Thyroid gland (tissue), 4 donors: ENCODE results near the gene MAML3.

Source experiments
- POLR2A ChIP-seq, 2 donors: fragments of 450-650 bp; IDR thresholded peaks; one replicate each; pipeline ENCODE4 v1.6.1; 2017; ENCODE audit warnings: antibody characterized with exemption in 2 of 2, mild to moderate bottlenecking in 2 of 2, moderate library complexity in 1 of 2
- TF ChIP-seq, protein P1 (sequence below), 6 experiments: fragments of 200-600 bp in 3 of 6; fragments of 450-650 bp in 3 of 6; sonication (generic) in 3 of 6; IDR thresholded peaks; one replicate each; pipeline ENCODE4 v1.5.1; 2016 to 2019; ENCODE audit warnings: antibody characterized with exemption in 6 of 6, mild to moderate bottlenecking in 2 of 6, inconsistent platforms in 1 of 6, moderate library complexity in 1 of 6

DNA sequence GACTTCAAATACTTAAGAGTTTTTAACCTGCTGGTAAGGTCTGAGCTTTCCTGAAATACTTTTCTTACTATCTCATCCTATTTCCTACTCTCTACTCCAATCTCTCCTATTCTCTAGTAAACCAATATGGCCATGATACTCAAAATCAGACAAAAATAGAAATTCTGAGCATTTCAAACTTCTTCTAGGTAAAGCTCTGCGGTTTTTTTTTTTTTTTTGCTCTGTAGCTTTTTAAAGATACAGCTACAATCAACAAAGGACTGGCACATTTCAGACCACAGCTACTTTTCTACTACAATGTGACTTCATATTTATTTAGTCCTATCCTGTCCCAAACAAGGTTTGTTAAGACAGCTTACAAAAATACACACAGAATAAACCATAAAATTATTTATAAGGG, 31.1 kb downstream of the MAML3 start:
- TF ChIP-seq, protein P1, sequence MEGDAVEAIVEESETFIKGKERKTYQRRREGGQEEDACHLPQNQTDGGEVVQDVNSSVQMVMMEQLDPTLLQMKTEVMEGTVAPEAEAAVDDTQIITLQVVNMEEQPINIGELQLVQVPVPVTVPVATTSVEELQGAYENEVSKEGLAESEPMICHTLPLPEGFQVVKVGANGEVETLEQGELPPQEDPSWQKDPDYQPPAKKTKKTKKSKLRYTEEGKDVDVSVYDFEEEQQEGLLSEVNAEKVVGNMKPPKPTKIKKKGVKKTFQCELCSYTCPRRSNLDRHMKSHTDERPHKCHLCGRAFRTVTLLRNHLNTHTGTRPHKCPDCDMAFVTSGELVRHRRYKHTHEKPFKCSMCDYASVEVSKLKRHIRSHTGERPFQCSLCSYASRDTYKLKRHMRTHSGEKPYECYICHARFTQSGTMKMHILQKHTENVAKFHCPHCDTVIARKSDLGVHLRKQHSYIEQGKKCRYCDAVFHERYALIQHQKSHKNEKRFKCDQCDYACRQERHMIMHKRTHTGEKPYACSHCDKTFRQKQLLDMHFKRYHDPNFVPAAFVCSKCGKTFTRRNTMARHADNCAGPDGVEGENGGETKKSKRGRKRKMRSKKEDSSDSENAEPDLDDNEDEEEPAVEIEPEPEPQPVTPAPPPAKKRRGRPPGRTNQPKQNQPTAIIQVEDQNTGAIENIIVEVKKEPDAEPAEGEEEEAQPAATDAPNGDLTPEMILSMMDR (IDR thresholded peaks at IDR 0.05): no peak
- no peak for TF ChIP-seq POLR2A (IDR thresholded peaks at IDR 0.05)
